Renal cortex interstitium (tissue), 3 donors: ENCODE results near the gene SORBS1. TPM values are rescaled to one million over a fixed set of nuclear protein-coding genes. Genes with fewer than 3 reads are reported as not detected.

Experiments used
- polyA plus RNA-seq, 3 donors: library from polyadenylated mRNA; unstranded; fragments of 120-200 nt; gene quantifications; one replicate each; pipeline ENCODE4 v1.2.1, GENCODE V29; 2013; ENCODE audit not compliant: insufficient read length in 3 of 3

The SORBS1 gene
- polyA plus RNA-seq, 3 donors = 30.9 to 37.1 (median 35.2) TPM

Other genes starting within 250 kb of the SORBS1 start
- gene ALDH18A1, start 95.3 kb upstream of the SORBS1 start, polyA plus RNA-seq = 10 to 100 TPM; 74.3 to 81.7 (median 75.0) TPM
- gene TCTN3, start 132.6 kb upstream of the SORBS1 start, polyA plus RNA-seq = 10 to 100 TPM; 75.5 to 79.1 (median 78.2) TPM
- 10 to 100 TPM; 18.1 to 20.0 (median 19.8) TPM for gene ENTPD1, start 194.8 kb upstream of the SORBS1 start, polyA plus RNA-seq